GM15510 (cell line): ENCODE results near the gene NR5A1.

Experiments
- POLR2A ChIP-seq: IDR thresholded peaks from 3 replicates; pipeline ENCODE4 v1.6.1; 2011; ENCODE audit warnings: borderline replicate concordance; ENCODE audit not compliant: insufficient read length; ENCODE audit errors: extremely low read depth

The NR5A1 gene

DNA sequence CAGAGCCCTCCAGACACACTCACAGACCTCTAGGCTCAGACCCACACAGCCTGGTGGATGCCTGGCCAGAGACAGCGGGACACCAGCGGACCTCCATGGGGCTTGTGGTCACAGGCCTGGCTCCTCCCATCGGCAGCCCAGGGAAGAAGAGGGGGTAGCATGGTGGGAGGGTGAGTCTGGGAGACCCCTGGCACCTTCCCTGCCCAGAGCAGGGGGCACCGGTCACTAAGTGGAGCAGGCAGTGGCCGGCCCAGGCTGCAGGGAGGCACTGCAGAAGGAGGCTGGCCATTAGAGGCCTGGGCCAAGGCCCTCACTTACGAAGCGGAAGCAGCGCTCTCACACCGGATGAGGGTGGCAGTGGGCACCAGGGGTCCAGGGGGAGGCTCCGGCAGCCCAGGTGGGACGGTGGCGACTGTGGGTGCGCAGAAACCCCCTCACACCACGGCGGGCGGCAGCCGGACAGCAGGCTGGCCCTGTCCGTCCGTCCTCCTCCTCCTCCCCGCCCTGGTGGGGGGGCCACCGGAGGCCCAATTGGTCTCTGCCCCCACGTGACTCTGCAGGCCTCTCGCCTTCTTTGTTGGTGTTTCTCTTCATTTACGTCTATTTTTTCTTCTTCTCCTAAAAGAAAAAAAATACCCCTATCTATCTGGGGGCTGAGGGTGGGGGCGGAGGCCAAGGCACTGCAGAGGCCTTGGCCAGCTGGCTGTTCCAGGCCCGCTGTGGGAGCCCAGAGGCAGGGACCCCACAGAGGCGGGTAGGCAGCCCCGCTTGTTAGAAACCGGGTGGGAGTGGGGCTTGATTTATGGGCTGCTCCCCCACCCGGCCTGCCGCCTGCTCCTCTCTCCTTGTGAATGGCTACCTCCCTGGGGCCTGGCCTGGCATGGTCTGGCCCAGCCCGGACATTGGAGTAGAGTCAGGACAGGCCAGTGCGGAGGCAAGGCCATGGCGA, at the start of gene NR5A1:
TSS of gene NR5A1 (minus strand) at position 469 of the 949 bp plus-strand sequence. CDS start 4,004 bp downstream, outside the sequence.
- no peak for TF ChIP-seq POLR2A

DNA sequence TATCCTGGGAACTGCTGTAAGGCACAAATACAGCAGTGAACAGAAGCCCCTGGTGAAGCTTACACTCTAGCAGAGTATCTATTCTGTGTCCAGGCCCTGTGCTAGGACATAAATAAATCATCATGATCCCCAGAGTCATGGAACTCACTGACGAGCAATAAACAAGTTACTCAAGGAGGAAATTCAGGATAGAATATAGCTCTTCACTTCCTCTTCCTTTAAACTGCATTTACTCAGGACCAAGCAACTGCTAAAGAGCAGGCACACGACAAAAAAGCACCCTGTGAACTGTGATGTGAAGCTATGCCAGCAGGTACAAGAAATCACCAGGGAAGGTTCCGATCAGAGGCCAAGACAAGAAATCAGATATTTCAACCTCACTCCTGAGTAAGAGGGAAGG, 47.8 kb upstream of the NR5A1 start:
- TF ChIP-seq POLR2A, result no peak

DNA sequence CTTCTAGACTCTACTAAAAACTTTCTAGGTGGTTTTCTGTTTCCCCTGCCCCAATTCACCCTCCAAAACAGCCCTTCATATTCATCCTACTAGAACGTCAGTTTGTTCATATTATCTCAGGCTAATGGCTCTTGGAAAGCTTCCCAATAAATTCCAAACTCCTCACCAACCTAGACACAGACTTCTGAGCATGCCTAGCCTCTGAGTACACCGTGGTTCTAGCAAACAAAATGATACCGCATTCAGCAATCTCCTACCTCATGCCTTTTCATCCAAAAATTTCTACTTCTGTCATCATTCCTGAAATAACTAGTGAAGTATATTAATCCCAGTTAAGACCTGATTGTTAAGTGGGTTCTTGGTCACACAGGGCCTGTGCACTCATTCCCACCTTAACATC, 46.5 kb upstream of the NR5A1 start:
- no peak for TF ChIP-seq POLR2A

DNA sequence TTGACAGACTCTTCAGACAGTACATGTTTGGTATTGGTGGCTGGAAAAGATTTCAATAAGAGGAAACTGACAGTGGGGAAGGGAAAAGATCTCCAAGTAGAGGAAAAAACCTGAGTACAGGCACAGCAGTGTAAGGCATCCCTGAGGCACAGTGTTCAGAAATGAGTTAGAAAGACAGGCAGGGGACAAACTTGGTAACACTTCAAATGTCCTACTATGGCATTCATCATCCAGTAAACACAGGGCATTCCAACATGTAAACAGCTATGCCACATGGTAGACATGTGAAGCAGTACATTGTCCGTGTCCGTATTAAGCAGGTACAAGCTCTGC, 45.0 kb upstream of the NR5A1 start:
- TF ChIP-seq POLR2A, result no peak

DNA sequence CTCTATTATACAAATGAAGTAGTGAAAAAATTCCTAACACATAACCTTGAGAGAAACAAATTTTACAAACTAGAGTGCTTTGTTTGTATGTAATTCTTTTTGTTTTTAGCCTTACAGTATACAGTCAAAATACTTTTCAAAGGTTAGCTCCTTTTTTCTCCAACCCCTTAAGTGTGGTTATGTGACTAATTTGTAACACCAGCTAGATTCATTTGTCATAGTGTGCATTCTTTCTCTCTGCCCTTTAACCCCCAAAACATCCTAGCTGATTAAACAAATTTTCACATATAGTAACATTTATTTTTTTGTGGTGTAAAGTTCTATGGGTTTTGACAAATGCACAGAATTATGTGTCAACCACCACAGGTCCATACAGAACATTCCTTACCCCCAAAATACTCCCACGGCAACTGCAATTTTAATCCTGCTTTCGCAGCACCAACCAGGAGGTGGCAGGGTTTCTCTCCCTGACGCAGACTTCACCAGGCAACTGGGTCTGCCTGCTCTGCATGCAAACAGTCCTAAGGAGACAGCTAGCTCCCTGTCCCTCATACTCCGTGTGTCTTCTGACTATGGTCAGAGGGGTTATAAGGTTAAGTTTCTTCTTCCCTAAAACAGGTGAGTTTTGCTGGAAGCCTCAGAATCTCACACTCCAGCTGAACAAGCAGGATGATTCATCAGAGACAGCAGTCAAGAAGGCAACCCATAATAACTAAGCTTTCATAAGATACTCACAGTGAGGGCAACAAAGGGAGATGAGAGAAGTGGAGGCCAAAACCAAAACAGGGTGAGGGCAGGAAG, 44.5 kb upstream of the NR5A1 start:
- TF ChIP-seq POLR2A, result no peak

DNA sequence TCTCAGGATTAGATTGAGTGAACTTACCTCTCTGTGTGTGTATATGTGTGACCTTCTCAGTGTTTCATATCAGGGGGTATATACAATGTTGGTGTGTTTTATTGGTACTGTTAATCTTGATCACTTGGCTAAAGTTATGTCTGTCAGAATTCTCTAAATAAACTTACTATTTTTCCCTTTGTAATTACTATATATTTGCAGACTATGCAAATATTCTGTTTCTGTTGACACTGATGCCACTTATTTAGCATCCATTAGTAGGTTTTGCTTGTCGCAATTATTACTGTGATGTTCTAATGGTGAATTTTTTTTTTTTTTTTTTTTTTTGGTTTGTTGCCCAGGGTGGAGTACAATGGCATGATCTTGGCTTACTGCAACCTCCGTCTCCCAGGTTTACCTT, 42.9 kb upstream of the NR5A1 start:
- no peak for TF ChIP-seq POLR2A

DNA sequence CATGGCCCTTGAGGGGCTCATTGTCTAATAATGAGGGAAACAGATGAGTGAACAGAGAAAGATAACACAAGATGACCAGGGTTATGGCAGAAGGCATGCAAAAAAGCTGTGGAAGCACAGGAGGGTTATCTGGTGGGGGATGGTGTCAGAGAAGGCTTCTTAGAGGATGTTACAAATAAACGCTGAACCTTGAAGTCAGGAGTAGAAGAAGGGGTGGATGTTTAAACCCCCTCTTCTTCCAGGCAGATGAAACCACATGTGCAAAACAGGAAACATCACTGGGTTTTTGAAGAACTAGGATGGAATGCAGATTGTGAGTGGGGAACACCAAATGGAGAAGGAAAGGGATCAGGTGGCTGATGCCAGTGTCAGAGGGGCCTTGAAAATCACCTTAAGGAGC, 41.8 kb upstream of the NR5A1 start:
- no peak for TF ChIP-seq POLR2A

DNA sequence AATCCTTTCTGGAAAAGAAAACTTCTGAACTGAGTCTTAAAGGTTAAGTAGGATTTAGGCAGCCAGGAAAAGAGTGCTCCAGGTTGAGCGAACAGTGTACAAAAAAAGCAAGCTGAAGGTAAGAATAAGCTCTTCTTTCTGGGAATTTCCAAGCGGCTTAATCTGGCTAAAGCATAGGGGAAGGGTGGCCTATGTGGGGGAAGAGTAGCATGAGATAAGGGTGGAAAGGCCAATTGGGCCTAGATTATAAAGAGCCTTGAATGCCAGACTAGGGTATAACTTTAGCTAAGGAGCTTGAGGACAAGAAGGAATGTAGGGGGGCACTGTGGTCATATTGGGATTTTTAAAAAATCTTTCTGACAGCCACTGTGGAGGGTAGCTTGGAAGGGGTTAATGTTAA, 37.3 kb upstream of the NR5A1 start:
- no peak for TF ChIP-seq POLR2A

DNA sequence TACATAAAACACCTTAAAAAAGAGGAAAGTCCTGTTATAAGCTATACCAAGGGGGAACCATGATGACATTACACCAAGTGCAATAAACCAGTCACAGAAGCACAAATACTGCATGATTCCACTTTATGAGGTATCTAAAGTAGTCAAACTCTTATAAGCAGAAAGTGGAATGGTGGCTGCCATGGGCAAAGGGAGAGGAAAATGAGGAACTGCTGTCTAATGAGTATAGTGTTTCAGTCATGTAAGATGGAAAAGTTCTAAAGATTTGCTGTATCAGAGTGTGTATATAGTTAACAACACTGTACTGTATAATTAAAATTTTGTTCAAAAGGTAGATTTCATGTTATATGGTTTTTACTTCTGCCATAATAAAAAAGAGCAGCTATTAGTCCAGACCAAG, 34.6 kb upstream of the NR5A1 start:
- TF ChIP-seq POLR2A, result no peak

DNA sequence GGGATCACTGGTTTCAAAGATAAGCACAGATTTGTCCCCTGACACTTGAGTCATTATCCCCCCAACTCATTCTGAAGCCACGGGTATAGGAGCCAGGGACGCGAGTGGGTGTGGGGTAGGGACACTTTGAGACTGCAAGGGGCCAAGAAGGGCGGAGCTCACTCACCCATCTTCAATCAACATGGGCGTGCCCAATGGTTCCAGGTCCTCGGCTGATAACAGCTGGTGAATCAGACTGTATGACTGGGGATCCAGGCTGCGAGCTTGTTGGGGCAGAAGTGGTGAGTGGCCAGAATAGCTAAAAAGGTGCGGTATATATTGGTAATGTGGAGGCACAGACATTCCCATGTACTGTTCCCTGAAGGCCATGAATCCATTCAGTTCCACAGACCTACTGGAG, 30.7 kb upstream of the NR5A1 start:
- no peak for TF ChIP-seq POLR2A

DNA sequence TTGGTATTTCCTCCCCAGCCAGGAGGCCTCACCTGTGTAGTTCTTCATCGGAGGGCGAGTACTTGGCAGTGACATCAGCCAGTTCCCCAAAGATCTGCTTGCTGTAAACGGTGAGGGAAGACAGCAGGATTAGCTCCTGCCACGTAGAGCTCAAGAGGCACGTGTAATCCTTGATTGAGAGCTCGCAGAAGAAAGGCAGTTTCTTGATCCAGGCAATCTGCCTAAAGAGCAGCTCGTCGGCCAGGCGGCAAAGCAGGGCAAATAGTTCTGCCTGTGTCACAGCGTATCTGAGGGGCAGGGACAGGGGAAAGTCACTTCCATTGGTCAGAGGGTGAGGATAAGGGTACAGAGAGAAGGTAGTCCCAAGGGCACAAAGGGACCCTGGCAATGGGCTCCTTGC, 28.6 kb upstream of the NR5A1 start:
- no peak for TF ChIP-seq POLR2A

DNA sequence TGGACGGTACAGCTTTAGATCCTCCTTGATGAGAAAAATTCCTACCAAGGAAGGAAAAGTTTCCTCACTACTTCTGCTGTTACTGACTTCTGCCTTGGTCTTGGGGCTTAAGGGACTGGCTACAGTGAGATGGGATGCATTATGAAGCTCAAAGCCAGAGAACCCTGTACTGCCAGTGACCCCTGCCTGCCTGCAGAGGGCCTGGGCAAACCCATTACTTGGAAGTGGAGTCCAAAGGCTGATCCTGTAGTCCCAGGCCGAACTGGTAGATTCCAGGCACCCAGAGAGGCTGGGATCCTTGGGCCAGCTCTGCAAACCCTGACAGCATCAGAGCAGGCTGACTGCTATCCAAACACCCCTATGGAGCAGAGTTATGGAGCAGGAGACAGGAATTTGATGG, 25.7 kb upstream of the NR5A1 start:
- TF ChIP-seq POLR2A, result no peak

DNA sequence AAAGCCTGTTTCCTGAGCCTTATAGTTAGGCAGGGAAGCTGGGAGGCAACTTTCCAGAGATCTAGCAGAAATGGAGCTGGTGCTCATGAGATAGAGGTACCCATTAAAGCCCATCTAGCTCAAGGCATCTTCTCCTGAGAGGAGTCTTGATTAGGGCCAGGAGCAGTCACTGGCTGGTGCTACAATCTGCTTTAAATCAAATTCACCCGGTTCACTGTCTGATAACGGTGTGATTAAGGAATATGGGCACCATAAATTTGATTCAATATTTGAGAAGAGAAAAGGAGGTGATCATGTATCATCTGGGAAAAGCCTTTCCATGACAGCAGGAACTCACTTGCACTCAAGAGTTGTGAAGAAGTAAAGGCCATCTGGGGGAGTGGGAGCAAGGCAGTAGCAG, 23.9 kb upstream of the NR5A1 start:
- TF ChIP-seq POLR2A, result no peak

DNA sequence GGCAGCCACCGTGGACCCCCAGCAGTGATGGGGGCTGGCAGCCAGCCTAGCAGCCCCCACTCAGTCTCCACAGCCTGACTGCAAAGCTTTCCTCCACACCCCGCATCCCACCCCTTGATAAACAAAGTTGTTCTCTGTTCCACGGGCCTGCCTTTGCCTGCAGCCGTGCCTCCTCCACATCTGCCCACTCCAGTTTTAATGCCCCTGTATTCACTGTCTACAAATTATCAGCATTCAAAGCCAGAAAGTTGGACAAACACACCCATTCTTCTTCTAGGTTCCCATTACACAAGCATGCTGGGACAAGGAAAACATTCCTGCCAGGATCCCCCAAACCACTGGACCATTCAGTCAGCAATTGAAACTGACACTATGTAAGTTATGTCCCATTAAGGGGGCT, 23.0 kb upstream of the NR5A1 start:
- no peak for TF ChIP-seq POLR2A

DNA sequence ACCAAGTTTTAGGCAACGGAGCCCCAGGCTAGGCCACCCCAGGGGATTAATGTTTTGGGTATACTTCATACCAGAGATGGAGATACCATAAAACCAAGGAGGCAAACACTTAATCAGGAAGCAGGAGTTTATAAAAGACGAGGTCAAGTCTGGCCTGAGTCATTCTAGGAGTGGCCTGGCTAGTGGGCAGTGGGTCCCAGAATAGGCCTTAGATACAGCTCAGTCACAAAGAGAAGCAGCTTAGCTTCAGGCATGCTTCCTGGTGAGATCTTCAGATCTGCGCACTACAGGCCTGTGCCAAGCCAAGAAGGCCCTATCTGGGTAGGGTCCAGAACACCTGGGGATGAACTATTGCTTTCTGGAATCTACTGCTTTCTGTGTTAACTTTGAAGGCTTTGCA, 20.6 kb upstream of the NR5A1 start:
- no peak for TF ChIP-seq POLR2A

DNA sequence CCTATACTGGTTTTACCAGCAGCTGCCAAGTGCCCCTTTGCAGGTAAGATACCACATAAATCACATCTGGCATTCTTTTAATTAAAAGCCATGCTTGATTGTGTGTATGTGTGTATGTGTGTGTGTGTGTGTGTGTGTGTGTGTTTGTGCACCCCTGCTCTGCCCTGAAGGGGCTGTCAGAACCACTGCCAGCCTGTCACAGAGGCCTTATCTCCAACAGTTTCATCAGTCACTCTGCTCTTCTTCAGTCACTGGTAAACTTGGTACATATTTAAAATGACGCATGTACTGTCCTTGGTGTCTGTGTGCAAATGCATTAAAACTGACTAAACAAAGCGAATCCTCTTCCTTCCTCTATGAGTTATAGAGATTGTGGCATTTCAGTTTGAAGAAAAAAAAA, 19.0 kb upstream of the NR5A1 start:
- no peak for TF ChIP-seq POLR2A
